MM.1S (cell line): ENCODE data around the gene PSRC1.
A peak's percentile ranks its signal among the peaks of the same experiment; 100 is the strongest.

Experiments
- DNase-seq: peaks from one replicate; pipeline ENCODE4 v3.0.0-alpha.2; 2015
- H2AFZ ChIP-seq: fragments of 300-600 bp; sonication (generic); 2 replicates; pipeline ENCODE4 v1.6.0; 2016; ENCODE audit warnings: antibody characterized with exemption, low read length
- H3F3A ChIP-seq: fragments of 300-600 bp; sonication (generic); 2 replicates; pipeline ENCODE4 v1.6.1; 2016; ENCODE audit warnings: mild to moderate bottlenecking, antibody characterized with exemption, low read length, moderate library complexity, mixed read lengths; ENCODE audit not compliant: insufficient read depth
- H3K27ac ChIP-seq: fragments of 300-600 bp; sonication (generic); 2 replicates; pipeline ENCODE4 v1.5.1; 2016; ENCODE audit warnings: mild to moderate bottlenecking, low read length
- H3K27me3 ChIP-seq: fragments of 300-600 bp; sonication (generic); replicated peaks from 2 replicates; pipeline ENCODE4 v1.6.0; 2016; ENCODE audit warnings: low read length; ENCODE audit not compliant: insufficient read depth
- H3K36me3 ChIP-seq: fragments of 300-600 bp; sonication (generic); replicated peaks from 2 replicates; pipeline ENCODE4 v1.6.1; 2016; ENCODE audit warnings: mild to moderate bottlenecking, low read length, mixed read lengths; ENCODE audit not compliant: insufficient read depth
- H3K4me1 ChIP-seq: fragments of 300-600 bp; sonication (generic); 2 replicates; pipeline ENCODE4 v1.6.1; 2016; ENCODE audit warnings: low read length, mixed read lengths
- H3K4me2 ChIP-seq: fragments of 300-600 bp; sonication (generic); 2 replicates; pipeline ENCODE4 v1.6.0; 2016; ENCODE audit warnings: low read depth, low read length
- H3K4me3 ChIP-seq: fragments of 300-600 bp; sonication (generic); 2 replicates; pipeline ENCODE4 v1.5.1; 2016; ENCODE audit warnings: low read length, mixed read lengths
- H3K79me2 ChIP-seq: fragments of 300-600 bp; sonication (generic); 2 replicates; pipeline ENCODE4 v1.6.1; 2016; ENCODE audit warnings: mixed run types, low read length, mixed read lengths
- H3K9ac ChIP-seq: fragments of 300-600 bp; sonication (generic); 2 replicates; pipeline ENCODE4 v1.6.1; 2016; ENCODE audit warnings: low read length, mixed read lengths
- H3K9me2 ChIP-seq: fragments of 300-600 bp; sonication (generic); replicated peaks from 2 replicates; pipeline ENCODE4 v1.6.1; 2016; ENCODE audit warnings: mild to moderate bottlenecking, low read length, mixed read lengths; ENCODE audit not compliant: insufficient read depth
- H3K9me3 ChIP-seq: fragments of 300-600 bp; sonication (generic); replicated peaks from 2 replicates; pipeline ENCODE4 v1.6.1; 2016; ENCODE audit warnings: mild to moderate bottlenecking, low read length, mixed read lengths; ENCODE audit not compliant: insufficient read depth
- H4K20me1 ChIP-seq: fragments of 300-600 bp; sonication (generic); 2 replicates; pipeline ENCODE4 v1.6.1; 2016; ENCODE audit warnings: mild to moderate bottlenecking, low read length, moderate library complexity, mixed read lengths; ENCODE audit not compliant: insufficient read depth
- EZH2 ChIP-seq: fragments of 300-600 bp; sonication (generic); optimal IDR thresholded peaks from 2 replicates; pipeline ENCODE3; 2017; ENCODE audit warnings: low read depth, mild to moderate bottlenecking, antibody characterized with exemption, low read length, mixed read lengths
- EZH2phosphoT487 ChIP-seq: fragments of 300-600 bp; sonication (generic); IDR thresholded peaks from 2 replicates; pipeline ENCODE4 v1.6.1; 2018; ENCODE audit warnings: antibody characterized with exemption, low read length
- TF ChIP-seq, protein P1 (sequence below): fragments of 300-600 bp; sonication (generic); IDR thresholded peaks from 2 replicates; pipeline ENCODE4 v1.5.1; 2016; ENCODE audit warnings: antibody characterized with exemption, low read length, mixed read lengths

The PSRC1 gene

GRCh38 chr1:109282497-109282951 lies 421 bp downstream of the PSRC1 start:
- no peak for DNase-seq
- no peak for TF ChIP-seq EZH2phosphoT487
- TF ChIP-seq EZH2, result no peak
- TF ChIP-seq, protein P1, sequence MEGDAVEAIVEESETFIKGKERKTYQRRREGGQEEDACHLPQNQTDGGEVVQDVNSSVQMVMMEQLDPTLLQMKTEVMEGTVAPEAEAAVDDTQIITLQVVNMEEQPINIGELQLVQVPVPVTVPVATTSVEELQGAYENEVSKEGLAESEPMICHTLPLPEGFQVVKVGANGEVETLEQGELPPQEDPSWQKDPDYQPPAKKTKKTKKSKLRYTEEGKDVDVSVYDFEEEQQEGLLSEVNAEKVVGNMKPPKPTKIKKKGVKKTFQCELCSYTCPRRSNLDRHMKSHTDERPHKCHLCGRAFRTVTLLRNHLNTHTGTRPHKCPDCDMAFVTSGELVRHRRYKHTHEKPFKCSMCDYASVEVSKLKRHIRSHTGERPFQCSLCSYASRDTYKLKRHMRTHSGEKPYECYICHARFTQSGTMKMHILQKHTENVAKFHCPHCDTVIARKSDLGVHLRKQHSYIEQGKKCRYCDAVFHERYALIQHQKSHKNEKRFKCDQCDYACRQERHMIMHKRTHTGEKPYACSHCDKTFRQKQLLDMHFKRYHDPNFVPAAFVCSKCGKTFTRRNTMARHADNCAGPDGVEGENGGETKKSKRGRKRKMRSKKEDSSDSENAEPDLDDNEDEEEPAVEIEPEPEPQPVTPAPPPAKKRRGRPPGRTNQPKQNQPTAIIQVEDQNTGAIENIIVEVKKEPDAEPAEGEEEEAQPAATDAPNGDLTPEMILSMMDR, result no peak
- H3K27ac ChIP-seq, result no peak overlapping the region
- H3K4me1 ChIP-seq, result peaks cover 14% of the 10 kb centered on the region; the same call in 1 of the 2 replicates
- H3K9me3 ChIP-seq, result no peaks in the 10 kb centered on the region
- H3F3A ChIP-seq, result peaks cover 10% of the 10 kb centered on the region; the same call in 1 of the 2 replicates
- H4K20me1 ChIP-seq, result no peaks in the 10 kb centered on the region
- no peaks in the 10 kb centered on the region for H3K36me3 ChIP-seq
- H3K9me2 ChIP-seq, result no peaks in the 10 kb centered on the region
- H3K27me3 ChIP-seq, result no peaks in the 10 kb centered on the region
- H2AFZ ChIP-seq, result peak overlapping the region; percentile 86
- H3K9ac ChIP-seq, result peak overlapping the region; percentile 31; the same call in 1 of the 2 replicates
- peaks cover 7% of the 10 kb centered on the region; the same call in 1 of the 2 replicates for H3K79me2 ChIP-seq
- H3K4me3 ChIP-seq, result peak overlapping the region; percentile 80
- peak overlapping the region; percentile 89 for H3K4me2 ChIP-seq

GRCh38 chr1:109281680-109282496 lies 1.1 kb downstream of the PSRC1 start:
- no peaks in the 10 kb centered on the region for H3K27me3 ChIP-seq
- H3K9me3 ChIP-seq, result no peaks in the 10 kb centered on the region
- no peak for DNase-seq
- H3F3A ChIP-seq, result peaks cover 10% of the 10 kb centered on the region; the same call in 1 of the 2 replicates
- TF ChIP-seq EZH2, result no peak
- TF ChIP-seq, protein P1, result no peak
- no peak for TF ChIP-seq EZH2phosphoT487
- H3K9ac ChIP-seq, result peak overlapping the region; percentile 31; the same call in 1 of the 2 replicates
- peaks cover 7% of the 10 kb centered on the region; the same call in 1 of the 2 replicates for H3K79me2 ChIP-seq
- peak overlapping the region; percentile 89; the same call in 1 of the 2 replicates for H3K4me2 ChIP-seq
- no peak overlapping the region for H3K27ac ChIP-seq
- peaks cover 19% of the 10 kb centered on the region for H3K4me1 ChIP-seq
- H4K20me1 ChIP-seq, result no peaks in the 10 kb centered on the region
- no peaks in the 10 kb centered on the region for H3K9me2 ChIP-seq
- no peaks in the 10 kb centered on the region for H3K36me3 ChIP-seq
- H2AFZ ChIP-seq, result no peak overlapping the region
- peak overlapping the region; percentile 80 for H3K4me3 ChIP-seq

DNA sequence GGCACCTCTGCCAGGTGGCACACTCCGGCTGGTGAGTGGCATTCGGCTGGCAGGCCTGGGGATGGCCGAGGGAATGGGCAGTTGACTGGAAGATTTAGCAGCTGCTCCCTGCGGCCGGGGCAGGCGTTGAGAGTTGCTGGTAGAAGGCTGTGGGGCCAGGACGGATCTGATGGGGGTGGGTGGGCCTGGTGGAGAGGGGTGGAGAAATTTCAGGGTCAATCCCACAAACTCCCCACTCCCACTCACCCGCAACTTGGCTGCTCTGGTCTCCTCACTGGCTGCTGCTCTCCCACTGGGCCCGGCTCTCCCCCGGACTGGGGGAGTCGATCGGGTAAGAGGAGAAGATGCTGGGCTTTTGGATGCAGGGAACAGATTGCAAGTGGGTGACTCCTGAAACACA lies 2.1 kb downstream of the PSRC1 start:
- H3F3A ChIP-seq, result peaks cover 10% of the 10 kb centered on the region; the same call in 1 of the 2 replicates
- no peaks in the 10 kb centered on the region for H3K9me2 ChIP-seq
- H3K79me2 ChIP-seq, result peaks cover 7% of the 10 kb centered on the region; the same call in 1 of the 2 replicates
- no peak overlapping the region for H2AFZ ChIP-seq
- no peak overlapping the region for H3K9ac ChIP-seq
- H3K4me1 ChIP-seq, result peaks cover 19% of the 10 kb centered on the region
- no peak for DNase-seq
- TF ChIP-seq, protein P1, result no peak
- no peak for TF ChIP-seq EZH2phosphoT487
- TF ChIP-seq EZH2, result no peak
- no peak overlapping the region for H3K27ac ChIP-seq
- no peaks in the 10 kb centered on the region for H4K20me1 ChIP-seq
- no peaks in the 10 kb centered on the region for H3K36me3 ChIP-seq
- H3K4me2 ChIP-seq, result no peak overlapping the region
- no peak overlapping the region for H3K4me3 ChIP-seq
- H3K27me3 ChIP-seq, result no peaks in the 10 kb centered on the region
- H3K9me3 ChIP-seq, result no peaks in the 10 kb centered on the region
